Lung (tissue), 16 donors: ENCODE data around the gene STRN3. TPM values are rescaled to one million over a fixed set of nuclear protein-coding genes. Genes with fewer than 3 reads are reported as not detected.

Source experiments
- ATAC-seq: fragments of 200-7000 bp; cut with Tn5 transposase; one replicate; pipeline ENCODE4 v1.9.1; 2020; ENCODE audit warnings: moderate number of reproducible peaks; ENCODE audit not compliant: insufficient read depth, low FRiP score
- DNase-seq, 3 donors: peaks; one replicate each; pipeline ENCODE4 v3.0.0-alpha.2; 2013 to 2017
- H3K27ac ChIP-seq, 2 donors: one replicate each; pipeline ENCODE4 v1.5.1; 2013; ENCODE audit warnings: mild to moderate bottlenecking in 2 of 2, moderate library complexity in 2 of 2, control low read depth in 1 of 2, inconsistent platforms in 1 of 2, low read depth in 1 of 2, low read length in 1 of 2
- H3K27me3 ChIP-seq, 3 donors: one replicate each; pipeline ENCODE4 v1.5.1; 2013; ENCODE audit warnings: low read length in 2 of 3; ENCODE audit not compliant: control insufficient read depth in 3 of 3, insufficient read depth in 3 of 3
- H3K36me3 ChIP-seq, 4 donors: one replicate each; pipeline ENCODE4 v1.5.1; 2013; ENCODE audit warnings: low read length in 4 of 4, mild to moderate bottlenecking in 1 of 4, moderate library complexity in 1 of 4; ENCODE audit not compliant: control insufficient read depth in 4 of 4, insufficient read depth in 4 of 4
- H3K4me1 ChIP-seq, 5 donors: one replicate each; pipeline ENCODE4 v1.5.1; 2013; ENCODE audit warnings: low read length in 5 of 5, mild to moderate bottlenecking in 2 of 5, moderate library complexity in 1 of 5; ENCODE audit not compliant: control insufficient read depth in 5 of 5, insufficient read depth in 5 of 5
- H3K4me3 ChIP-seq: one replicate; pipeline ENCODE4 v1.5.1; 2013; ENCODE audit warnings: mild to moderate bottlenecking, control low read depth, moderate library complexity
- H3K9ac ChIP-seq, 2 donors: one replicate each; pipeline ENCODE4 v1.5.1; 2013; ENCODE audit warnings: low read length in 2 of 2, control low read depth in 1 of 2; ENCODE audit not compliant: insufficient read depth in 1 of 2
- H3K9me3 ChIP-seq, 4 donors: one replicate each; pipeline ENCODE4 v1.5.1; 2013; ENCODE audit warnings: low read length in 3 of 4, mild to moderate bottlenecking in 1 of 4, moderate library complexity in 1 of 4; ENCODE audit not compliant: control insufficient read depth in 4 of 4, insufficient read depth in 3 of 4
- CTCF ChIP-seq: IDR thresholded peaks from 2 replicates; pipeline ENCODE4 v1.5.1; 2012; ENCODE audit warnings: mild to moderate bottlenecking; ENCODE audit errors: control extremely low read depth, extremely low read depth
- WGBS, 2 donors: extraction: QIAGEN DNeasy Blood & Tissue Kit; methylation state at CpG; one replicate each; pipeline ENCODE4 v1.1.7; 2013; 5-methylcytosine and 5-hydroxymethylcytosine counted together
- long read RNA-seq, 5 donors: transcript quantifications; one replicate each; lab custom pipeline, GENCODE V29; 2026
- polyA plus RNA-seq, 2 donors: library from polyadenylated mRNA; stranded (reverse); fragments of 200-250 nt; gene quantifications; one replicate each; pipeline ENCODE4 v1.2.1, GENCODE V29; 2013
- total RNA-seq, 2 donors: library from RNA; depleted of rRNA in 1 of 2; stranded (reverse); fragments of >200 nt in 1 of 2; gene quantifications; one replicate each; pipeline ENCODE4 v1.2.1, GENCODE V29; 2014 to 2021
- donor health status: control.
- donor health status: control.
- donor health status: Bipolar disorder and iron deficiency.
- donor health status: healthy.
- donor health status: DM: yes; HTN: yes; CAD: no.

Gene STRN3, protein sequence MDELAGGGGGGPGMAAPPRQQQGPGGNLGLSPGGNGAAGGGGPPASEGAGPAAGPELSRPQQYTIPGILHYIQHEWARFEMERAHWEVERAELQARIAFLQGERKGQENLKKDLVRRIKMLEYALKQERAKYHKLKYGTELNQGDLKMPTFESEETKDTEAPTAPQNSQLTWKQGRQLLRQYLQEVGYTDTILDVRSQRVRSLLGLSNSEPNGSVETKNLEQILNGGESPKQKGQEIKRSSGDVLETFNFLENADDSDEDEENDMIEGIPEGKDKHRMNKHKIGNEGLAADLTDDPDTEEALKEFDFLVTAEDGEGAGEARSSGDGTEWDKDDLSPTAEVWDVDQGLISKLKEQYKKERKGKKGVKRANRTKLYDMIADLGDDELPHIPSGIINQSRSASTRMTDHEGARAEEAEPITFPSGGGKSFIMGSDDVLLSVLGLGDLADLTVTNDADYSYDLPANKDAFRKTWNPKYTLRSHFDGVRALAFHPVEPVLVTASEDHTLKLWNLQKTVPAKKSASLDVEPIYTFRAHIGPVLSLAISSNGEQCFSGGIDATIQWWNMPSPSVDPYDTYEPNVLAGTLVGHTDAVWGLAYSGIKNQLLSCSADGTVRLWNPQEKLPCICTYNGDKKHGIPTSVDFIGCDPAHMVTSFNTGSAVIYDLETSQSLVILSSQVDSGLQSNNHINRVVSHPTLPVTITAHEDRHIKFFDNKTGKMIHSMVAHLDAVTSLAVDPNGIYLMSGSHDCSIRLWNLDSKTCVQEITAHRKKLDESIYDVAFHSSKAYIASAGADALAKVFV
- total RNA-seq (10 to 100 TPM; 27.1 to 86.8 TPM), polyA plus RNA-seq (10 to 100 TPM; 10.6 to 10.8 TPM)
- long read RNA-seq, donor 1, partial matches to known transcripts, result 60 of 61 reads
- long read RNA-seq, donor 1, other reads (novel, unspliced or antisense), result 0 of 61 reads
- long read RNA-seq, donor 2, result 0 reads
- long read RNA-seq, donor 3, partial matches to known transcripts, result 10 of 18 reads
- long read RNA-seq, donor 3, other reads (novel, unspliced or antisense), result 6 of 18 reads
- long read RNA-seq, donor 4, result 0 reads
- long read RNA-seq, donor 5, partial matches to known transcripts, result 0 of 2 reads
- long read RNA-seq, donor 5, other reads (novel, unspliced or antisense), result 0 of 2 reads

DNA sequence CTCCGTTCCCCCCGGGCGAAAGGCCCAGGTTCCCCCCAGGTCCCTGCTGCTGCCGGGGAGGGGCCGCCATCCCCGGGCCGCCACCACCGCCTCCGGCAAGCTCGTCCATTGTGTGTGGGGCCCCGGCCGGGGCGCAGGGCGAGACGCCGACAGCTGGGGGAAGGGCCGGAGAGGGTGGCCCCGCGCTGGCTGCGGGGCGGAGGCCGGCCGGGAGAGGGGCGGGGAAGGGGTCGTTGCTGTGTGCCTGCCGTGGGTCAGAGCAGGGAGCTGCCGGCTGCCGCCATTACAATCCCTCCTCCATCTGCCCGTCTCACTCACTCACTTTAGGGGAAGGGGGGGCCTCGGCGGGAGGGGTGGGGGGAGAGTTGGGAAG, at the start of gene STRN3:
Gene STRN3 (minus strand): TSS at position 303 of the 373 bp plus-strand sequence. CDS start 194 bp downstream, at position 109.
- H3K27ac ChIP-seq, result peak within 1 kb of the TSS; percentile 92 to 99
- H3K4me1 ChIP-seq, result peaks cover 0 to 23% (median 9%) of the 10 kb centered on the region in 5 donors
- H3K9ac ChIP-seq, result peak within 1 kb of the TSS; percentile 75 to 96
- peak within 1 kb of the TSS; percentile 82 for H3K4me3 ChIP-seq
- 1 to 2% methylated on average over 17 to 31 of the region's 31 CpGs for WGBS, 2 donors
- TF ChIP-seq CTCF, result no peak
- no peaks in the 10 kb centered on the region for H3K9me3 ChIP-seq
- peaks cover 0 to 4% (median 0%) of the 10 kb centered on the region in 4 donors for H3K36me3 ChIP-seq
- DNase-seq (no peak), ATAC-seq (no peak)
- no peaks in the 10 kb centered on the region for H3K27me3 ChIP-seq

- H3K4me3 ChIP-seq, result no peak overlapping the region
- no peak for TF ChIP-seq CTCF
- no peak overlapping the region for H3K27ac ChIP-seq
- DNase-seq, result no peak
- WGBS, 2 donors, result 93% methylated on average over 2 of the region's 2 CpGs
- no peaks in the 10 kb centered on the region for H3K4me1 ChIP-seq
- H3K9me3 ChIP-seq, result no peaks in the 10 kb centered on the region
- H3K9ac ChIP-seq, result no peak overlapping the region
- ATAC-seq, result no peak
- no peaks in the 10 kb centered on the region for H3K27me3 ChIP-seq
- H3K36me3 ChIP-seq, result peaks cover 0 to 9% (median 4%) of the 10 kb centered on the region in 4 donors
These were observed 49.0 kb upstream of the STRN3 start for GRCh38 chr14:31075144-31075543.

DNA sequence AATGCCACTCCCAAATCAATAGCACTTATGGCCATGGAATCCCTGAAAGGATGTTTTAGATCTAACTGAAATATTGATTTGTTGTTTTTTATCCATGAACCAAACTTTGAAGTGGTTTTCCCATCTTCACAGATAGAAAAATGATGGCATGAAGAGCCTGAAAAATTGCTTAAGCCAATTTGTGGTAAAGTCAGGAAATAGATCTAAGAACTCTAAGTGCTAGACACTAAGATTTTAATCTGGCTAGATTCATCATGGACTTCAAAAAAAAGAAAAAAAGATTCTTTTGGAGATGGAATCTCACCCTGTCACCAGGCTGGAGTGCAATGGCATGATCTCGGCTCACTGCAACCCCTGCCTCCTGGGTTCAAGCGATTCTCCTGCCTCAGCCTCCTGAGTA, 45.0 kb upstream of the STRN3 start:
- Histone ChIP-seq H3K4me1 (no peaks in the 10 kb centered on the region), H3K9me3 (no peaks in the 10 kb centered on the region), H3K27me3 (no peaks in the 10 kb centered on the region), H3K9ac (no peak overlapping the region), H3K36me3 (peaks cover 0 to 9% (median 5%) of the 10 kb centered on the region in 4 donors), H3K27ac (no peak overlapping the region), H3K4me3 (no peak overlapping the region)
- DNase-seq (no peak), ATAC-seq (no peak)
- WGBS, 2 donors, result 96 to 97% methylated on average over 2 of the region's 2 CpGs
- TF ChIP-seq CTCF, result no peak
